ENCODE data around the gene LRRC72.

GRCh38 chr7:16581286-16581685 lies 54.7 kb downstream of the LRRC72 start:
- no peak for TF ChIP-seq ZFP3 (CRISPR knock-in tag; IDR thresholded peaks at IDR 0.05)
- no peak for TF ChIP-seq PATZ1 (CRISPR knock-in tag; IDR thresholded peaks at IDR 0.05; ENCODE audit: borderline replicate concordance)
- TF ChIP-seq SNAI2 (CRISPR knock-in tag; IDR thresholded peaks at IDR 0.05) = no peak
- TF ChIP-seq RARB (CRISPR knock-in tag; IDR thresholded peaks at IDR 0.05) = no peak
- no peak for TF ChIP-seq CREB5 (CRISPR knock-in tag; IDR thresholded peaks at IDR 0.05; ENCODE audit: low read depth)
- TF ChIP-seq CSRNP3 (CRISPR knock-in tag; IDR thresholded peaks at IDR 0.05) = no peak
- no peak for TF ChIP-seq BACH2 (CRISPR knock-in tag; IDR thresholded peaks at IDR 0.05; ENCODE audit: borderline replicate concordance)
- no peak for TF ChIP-seq CSDC2 (CRISPR knock-in tag; IDR thresholded peaks at IDR 0.05)
- no peak for TF ChIP-seq ZNF565 (CRISPR knock-in tag; conservative IDR thresholded peaks at IDR 0.05; ENCODE audit: low read depth)
